SK-N-SH treated with all-trans-retinoic acid at 6 μM for 48 hours (cell line): ENCODE results near the gene CYBA.

Experiments used
- PATZ1 ChIP-seq: fragments of 250-450 bp; sonication (Bioruptor Pico); IDR thresholded peaks from 2 replicates; pipeline ENCODE4 v1.8.0; 2020; ENCODE audit warnings: mild to moderate bottlenecking, moderate library complexity, borderline replicate concordance
- ZNF8 ChIP-seq: fragments of 450-650 bp; formaldehyde crosslinking; IDR thresholded peaks from 2 replicates; pipeline ENCODE4 v1.5.0; 2020; ENCODE audit warnings: mild to moderate bottlenecking, moderate library complexity
- TF ChIP-seq, protein P1 (sequence below): fragments of 250-450 bp; sonication (Bioruptor Pico); IDR thresholded peaks from 2 replicates; pipeline ENCODE4 v1.5.1; 2020; ENCODE audit warnings: low read depth, mild to moderate bottlenecking, moderate library complexity

DNA sequence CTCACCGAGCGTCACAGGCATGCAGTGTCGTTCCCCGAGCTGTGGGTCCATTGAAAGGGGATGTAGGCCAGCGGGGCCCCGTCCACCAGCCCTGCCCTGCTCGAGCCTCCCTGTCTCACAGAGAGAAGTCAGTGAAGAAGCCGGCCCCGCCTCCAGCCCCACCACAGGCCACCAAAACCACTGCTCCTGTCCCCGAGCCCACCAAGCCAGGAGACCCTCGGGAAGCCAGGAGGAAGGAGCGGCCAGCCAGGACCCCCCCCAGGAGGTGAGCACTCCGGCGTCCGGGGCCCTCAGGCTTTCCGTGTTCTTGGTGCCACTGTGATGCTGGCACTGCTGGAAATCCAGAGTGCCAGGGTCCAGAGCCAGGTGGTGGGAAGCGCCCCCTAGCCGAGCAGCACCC is 26.4 kb downstream of the CYBA start:
- TF ChIP-seq ZNF8 (CRISPR knock-in tag), result no peak
- TF ChIP-seq, protein P1, sequence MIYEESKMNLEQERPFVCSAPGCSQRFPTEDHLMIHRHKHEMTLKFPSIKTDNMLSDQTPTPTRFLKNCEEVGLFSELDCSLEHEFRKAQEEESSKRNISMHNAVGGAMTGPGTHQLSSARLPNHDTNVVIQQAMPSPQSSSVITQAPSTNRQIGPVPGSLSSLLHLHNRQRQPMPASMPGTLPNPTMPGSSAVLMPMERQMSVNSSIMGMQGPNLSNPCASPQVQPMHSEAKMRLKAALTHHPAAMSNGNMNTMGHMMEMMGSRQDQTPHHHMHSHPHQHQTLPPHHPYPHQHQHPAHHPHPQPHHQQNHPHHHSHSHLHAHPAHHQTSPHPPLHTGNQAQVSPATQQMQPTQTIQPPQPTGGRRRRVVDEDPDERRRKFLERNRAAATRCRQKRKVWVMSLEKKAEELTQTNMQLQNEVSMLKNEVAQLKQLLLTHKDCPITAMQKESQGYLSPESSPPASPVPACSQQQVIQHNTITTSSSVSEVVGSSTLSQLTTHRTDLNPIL, result no peak
- TF ChIP-seq PATZ1 (CRISPR knock-in tag), result no peak
